ENCODE results near the gene CRACDL.

CRACDL gene

DNA sequence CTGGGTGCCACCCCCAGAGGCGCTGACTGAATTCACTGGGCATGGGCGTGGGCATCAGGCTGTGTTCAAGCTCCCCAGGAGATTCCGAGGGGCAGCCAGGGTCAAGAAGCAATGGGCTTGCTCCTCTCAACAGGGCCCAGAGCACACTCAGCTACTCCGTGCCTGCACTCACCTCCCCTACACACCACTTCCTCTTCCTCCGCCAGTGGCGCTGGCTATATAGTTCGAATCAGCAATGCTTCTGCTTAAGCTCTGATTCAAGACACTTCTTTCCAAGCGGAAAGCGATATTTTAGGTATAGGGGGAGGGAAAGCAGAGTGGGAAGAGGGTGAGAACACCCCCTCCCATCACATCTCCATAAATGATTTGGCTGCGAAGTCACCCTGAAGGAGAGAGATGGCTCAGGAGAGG lies 42.1 kb downstream of the CRACDL start:
- TF ChIP-seq, protein P1, sequence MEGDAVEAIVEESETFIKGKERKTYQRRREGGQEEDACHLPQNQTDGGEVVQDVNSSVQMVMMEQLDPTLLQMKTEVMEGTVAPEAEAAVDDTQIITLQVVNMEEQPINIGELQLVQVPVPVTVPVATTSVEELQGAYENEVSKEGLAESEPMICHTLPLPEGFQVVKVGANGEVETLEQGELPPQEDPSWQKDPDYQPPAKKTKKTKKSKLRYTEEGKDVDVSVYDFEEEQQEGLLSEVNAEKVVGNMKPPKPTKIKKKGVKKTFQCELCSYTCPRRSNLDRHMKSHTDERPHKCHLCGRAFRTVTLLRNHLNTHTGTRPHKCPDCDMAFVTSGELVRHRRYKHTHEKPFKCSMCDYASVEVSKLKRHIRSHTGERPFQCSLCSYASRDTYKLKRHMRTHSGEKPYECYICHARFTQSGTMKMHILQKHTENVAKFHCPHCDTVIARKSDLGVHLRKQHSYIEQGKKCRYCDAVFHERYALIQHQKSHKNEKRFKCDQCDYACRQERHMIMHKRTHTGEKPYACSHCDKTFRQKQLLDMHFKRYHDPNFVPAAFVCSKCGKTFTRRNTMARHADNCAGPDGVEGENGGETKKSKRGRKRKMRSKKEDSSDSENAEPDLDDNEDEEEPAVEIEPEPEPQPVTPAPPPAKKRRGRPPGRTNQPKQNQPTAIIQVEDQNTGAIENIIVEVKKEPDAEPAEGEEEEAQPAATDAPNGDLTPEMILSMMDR (IDR thresholded peaks at IDR 0.05; ENCODE audit: low read depth, low read length), result no peak
- H3K4me3 ChIP-seq (ENCODE audit: low read depth, low read length), result no peak overlapping the region

DNA sequence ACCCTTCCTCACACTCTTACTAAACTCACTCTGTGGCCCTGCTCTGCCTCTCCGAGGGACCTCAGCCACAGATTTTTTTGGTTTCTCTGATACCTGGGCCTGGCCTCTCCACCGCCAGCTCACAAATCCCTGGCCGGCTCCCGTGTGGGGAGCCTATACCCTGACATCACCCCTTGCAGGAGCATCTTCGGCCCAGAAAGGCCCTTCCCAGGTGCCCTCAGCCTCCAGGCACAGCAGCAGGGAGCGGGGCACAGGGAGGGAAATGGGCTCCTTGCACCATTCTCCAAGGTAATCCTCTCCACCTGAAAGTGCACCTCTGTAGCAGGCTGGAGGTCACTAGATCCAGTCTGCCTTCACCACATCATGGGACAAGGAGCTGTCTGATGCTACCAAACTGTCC lies 43.2 kb downstream of the CRACDL start:
- no peak overlapping the region for H3K4me3 ChIP-seq (ENCODE audit: low read depth, low read length)
- TF ChIP-seq, protein P1 (IDR thresholded peaks at IDR 0.05; ENCODE audit: low read depth, low read length), result no peak

DNA sequence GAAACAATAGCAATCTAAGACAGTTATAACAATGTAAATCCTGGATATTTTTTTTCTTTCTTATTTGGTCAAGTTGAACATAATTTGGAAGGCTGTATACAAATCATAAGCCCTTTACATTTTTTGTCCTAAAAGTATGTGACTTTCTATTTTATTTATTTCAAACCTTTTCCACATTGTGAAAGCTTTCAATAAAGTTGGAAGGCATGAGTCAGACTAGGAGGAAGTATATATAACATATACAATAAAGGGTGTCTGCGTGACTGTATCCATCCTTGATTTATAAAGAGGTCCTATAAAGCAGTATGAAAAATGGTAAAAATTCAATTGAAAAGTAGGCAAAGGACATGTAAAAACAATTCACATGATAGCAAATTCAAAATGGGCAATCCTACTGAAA lies 44.4 kb downstream of the CRACDL start:
- H3K4me3 ChIP-seq (ENCODE audit: low read depth, low read length), result no peak overlapping the region
- TF ChIP-seq, protein P1 (IDR thresholded peaks at IDR 0.05; ENCODE audit: low read depth, low read length), result no peak

DNA sequence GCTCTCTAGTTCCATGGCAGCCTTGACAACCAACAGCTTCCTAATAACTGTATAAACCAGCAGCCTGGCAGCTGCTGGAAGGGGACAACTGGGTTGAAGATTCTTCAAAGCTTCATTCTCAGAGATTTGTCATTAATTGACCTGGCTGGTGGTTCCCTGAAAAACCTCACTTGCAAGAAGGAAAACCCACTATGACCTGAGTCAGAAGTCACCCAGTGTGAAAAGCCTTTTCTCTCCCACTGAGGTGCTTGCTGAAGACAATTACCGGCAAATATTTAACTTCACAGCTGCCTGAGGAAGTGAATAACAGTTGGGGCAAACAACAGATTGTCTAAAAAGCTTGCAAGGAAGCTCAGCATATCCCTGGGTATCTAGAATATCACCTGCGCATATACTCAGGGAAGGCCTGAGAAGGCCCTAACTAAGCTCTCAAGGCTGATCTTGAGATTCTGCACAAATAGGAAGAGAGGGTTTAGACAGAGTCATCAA lies 49.9 kb downstream of the CRACDL start:
- TF ChIP-seq, protein P1 (IDR thresholded peaks at IDR 0.05; ENCODE audit: low read depth, low read length), result no peak
- H3K4me3 ChIP-seq (ENCODE audit: low read depth, low read length), result no peak overlapping the region

DNA sequence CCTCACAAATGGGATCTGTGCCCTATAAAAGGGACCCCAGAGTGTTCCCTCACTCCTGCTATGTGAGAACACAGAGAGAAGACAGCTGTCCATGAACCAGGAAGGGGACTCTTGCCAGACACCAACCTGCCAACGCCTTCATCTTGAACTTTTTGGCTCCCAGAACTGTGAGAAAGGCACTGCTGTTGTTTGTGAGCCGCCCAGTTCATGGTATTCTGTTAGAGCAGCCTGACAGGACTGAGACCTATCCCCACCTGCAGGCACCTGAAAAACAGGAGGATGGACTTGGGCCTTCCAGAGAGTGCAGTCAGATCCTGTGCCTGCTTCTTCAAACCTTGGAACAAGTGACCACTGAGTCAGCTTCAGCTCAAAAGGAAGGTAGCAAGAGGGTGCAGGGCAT lies 51.4 kb downstream of the CRACDL start:
- H3K4me3 ChIP-seq (ENCODE audit: low read depth, low read length), result no peak overlapping the region
- TF ChIP-seq, protein P1 (IDR thresholded peaks at IDR 0.05; ENCODE audit: low read depth, low read length), result no peak

DNA sequence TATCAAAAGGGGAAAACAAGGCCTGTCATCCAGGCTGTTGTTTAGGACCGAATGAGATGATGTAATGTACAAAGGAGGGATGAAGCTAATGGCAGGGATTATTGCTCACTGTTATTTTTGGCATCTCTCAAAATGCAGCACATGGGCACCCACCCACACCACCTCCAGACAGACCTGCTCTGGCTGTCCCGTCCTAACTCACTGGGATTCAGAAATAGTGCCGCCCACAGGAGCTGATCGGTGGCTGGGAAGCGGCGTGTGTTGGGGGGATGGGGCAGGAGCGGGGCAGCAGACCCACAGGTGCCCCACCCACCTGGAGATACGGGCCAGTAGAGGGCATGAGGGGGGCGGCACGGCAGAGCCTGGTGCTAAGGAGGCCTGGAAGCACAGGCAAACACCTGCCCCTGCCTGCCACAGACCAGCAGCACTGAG lies 52.2 kb downstream of the CRACDL start:
- TF ChIP-seq, protein P1 (IDR thresholded peaks at IDR 0.05; ENCODE audit: low read depth, low read length), result no peak
- no peak overlapping the region for H3K4me3 ChIP-seq (ENCODE audit: low read depth, low read length)

DNA sequence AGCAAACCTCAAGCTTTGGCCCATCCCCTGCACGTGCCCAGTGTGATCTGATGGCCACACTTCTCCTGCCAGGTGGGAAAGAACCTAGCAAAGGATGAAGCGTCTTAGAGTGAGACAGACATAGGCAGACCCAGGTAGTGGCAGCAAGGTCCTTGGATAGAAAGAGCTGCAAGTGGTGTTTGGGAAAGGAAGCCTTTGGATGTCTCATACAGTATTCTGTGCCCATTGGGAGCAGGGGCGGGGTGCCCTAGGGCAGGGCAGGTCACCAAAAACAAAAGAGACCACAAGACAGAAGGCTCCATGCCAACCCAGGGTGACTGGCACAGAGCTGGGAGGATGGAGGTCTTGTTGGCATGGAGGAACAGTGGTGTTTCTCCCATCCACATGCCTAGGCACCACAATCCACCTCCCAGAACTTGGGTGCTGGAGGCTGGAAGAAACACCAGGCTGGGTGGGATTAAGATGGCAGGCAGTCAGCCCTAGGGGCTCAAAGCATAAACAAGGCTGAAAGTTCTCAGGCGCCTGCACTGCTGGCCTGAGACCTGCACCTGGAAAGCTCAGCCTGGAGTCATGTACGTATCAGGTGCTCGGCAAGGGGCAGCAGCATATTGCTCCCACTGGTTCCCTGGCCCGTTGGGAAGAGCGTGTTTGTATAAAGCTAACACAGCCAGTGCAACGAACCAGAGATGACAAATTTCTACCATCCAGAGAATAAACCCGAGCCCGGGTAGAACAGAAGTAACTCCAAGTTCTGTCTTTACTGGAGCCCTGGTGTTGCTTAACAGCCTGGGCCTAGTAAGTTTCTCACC lies 52.9 kb downstream of the CRACDL start:
- H3K4me3 ChIP-seq (ENCODE audit: low read depth, low read length), result no peak overlapping the region
- TF ChIP-seq, protein P1 (IDR thresholded peaks at IDR 0.05; ENCODE audit: low read depth, low read length), result no peak
